Testis (tissue), 3 donors: ENCODE measurements around the gene FSTL5. TPM values are rescaled to one million over a fixed set of nuclear protein-coding genes. Genes with fewer than 3 reads are reported as not detected.

ENCODE experiments used
- DNase-seq: peaks from one replicate; pipeline ENCODE4 v3.0.0-alpha.2; 2019
- H3K27ac ChIP-seq, 2 donors: fragments of 200-600 bp; sonication (generic); one replicate each; pipeline ENCODE4 v1.5.1; 2019
- H3K27me3 ChIP-seq: fragments of 200-600 bp; sonication (generic); one replicate; pipeline ENCODE4 v1.5.1; 2019
- H3K36me3 ChIP-seq: fragments of 200-600 bp; sonication (generic); one replicate; pipeline ENCODE4 v1.5.1; 2017; ENCODE audit warnings: low read depth; ENCODE audit errors: missing control alignments
- H3K4me1 ChIP-seq: fragments of 200-600 bp; sonication (generic); one replicate; pipeline ENCODE4 v1.5.1; 2019
- H3K4me3 ChIP-seq, 2 donors: fragments of 200-600 bp; sonication (generic); one replicate each; pipeline ENCODE4 v1.5.1; 2017 to 2019
- H3K9me3 ChIP-seq: fragments of 200-600 bp; sonication (generic); one replicate; pipeline ENCODE4 v1.5.1; 2017
- CTCF ChIP-seq, 3 experiments: fragments of 450-650 bp in 2 of 3; fragments of 200-600 bp in 1 of 3; sonication (generic) in 1 of 3; IDR thresholded peaks; one replicate each; pipeline ENCODE4 v1.5.1; 2016 to 2019; ENCODE audit warnings: antibody characterized with exemption in 3 of 3, mild to moderate bottlenecking in 2 of 3, moderate library complexity in 1 of 3
- POLR2A ChIP-seq: fragments of 450-650 bp; IDR thresholded peaks from one replicate; pipeline ENCODE4 v1.6.1; 2017; ENCODE audit warnings: antibody characterized with exemption, mild to moderate bottlenecking, moderate library complexity
- WGBS, 2 donors: methylation state at CpG; one replicate each; pipeline ENCODE4 v1.1.5; 2018; 5-methylcytosine and 5-hydroxymethylcytosine counted together
- intact Hi-C: fragments of 100-400 bp; cut with DNase I; formaldehyde crosslinking; loops from one replicate; pipeline ENCODE4 v1.15.1; 2023; ENCODE audit warnings: low total_unique reads
- polyA plus RNA-seq: library from polyadenylated mRNA; stranded (reverse); fragments of 350-450 nt; fragmentation: Illumina TruSeq; extraction: RNeasy Lipid Tissue Mini Kit (QIAGEN cat#74804); gene quantifications from one replicate; pipeline ENCODE4 v1.2.3, GENCODE V29; 2014; ENCODE audit warnings: low read depth, low replicate concordance; ENCODE audit not compliant: insufficient read depth
- total RNA-seq, 2 donors: library from RNA; depleted of rRNA; stranded (reverse); fragments of >200 nt; gene quantifications; one replicate each; pipeline ENCODE4 v1.2.3, GENCODE V29; 2016

Gene FSTL5
- total and polyA plus RNA-seq, 3 donors from 2014 or later: 0.57 to 1.0 (median 0.68) TPM

- Histone ChIP-seq H3K4me1 (no peaks in the 10 kb centered on the region), H3K9me3 (no peaks in the 10 kb centered on the region), H3K27ac (no peak overlapping the region), H3K4me3 (no peak overlapping the region), H3K27me3 (no peaks in the 10 kb centered on the region), H3K36me3 (no peaks in the 10 kb centered on the region)
- 82 to 92% methylated on average over 2 of the region's 2 CpGs for WGBS, 2 donors
- TF ChIP-seq CTCF (IDR thresholded peaks at IDR 0.05) (no peak), POLR2A (no peak)
- intact Hi-C loops: no loop called here
- DNase-seq: no peak
Observed at GRCh38 chr4:162061214-162061613, 102.6 kb downstream of the FSTL5 start.

- Histone ChIP-seq H3K4me1 (no peaks in the 10 kb centered on the region), H3K36me3 (no peaks in the 10 kb centered on the region), H3K27me3 (no peaks in the 10 kb centered on the region), H3K9me3 (no peaks in the 10 kb centered on the region), H3K27ac (no peak overlapping the region), H3K4me3 (no peak overlapping the region)
- TF ChIP-seq POLR2A (no peak), CTCF (IDR thresholded peaks at IDR 0.05) (no peak)
- intact Hi-C loops: no loop called here
- no peak for DNase-seq
- WGBS, 2 donors: 73 to 79% methylated on average over 1 of the region's 1 CpG
Observed at GRCh38 chr4:162059656-162060055, 104.1 kb downstream of the FSTL5 start.

GRCh38 chr4:162056990-162057389 is 106.8 kb downstream of the FSTL5 start:
- no peaks in the 10 kb centered on the region for H3K27me3 ChIP-seq
- no peak overlapping the region for H3K4me3 ChIP-seq
- no peak for DNase-seq
- intact Hi-C loops: no loop called here
- no peaks in the 10 kb centered on the region for H3K9me3 ChIP-seq
- H3K36me3 ChIP-seq: no peaks in the 10 kb centered on the region
- WGBS, 2 donors: 37 to 40% methylated on average over 8 of the region's 8 CpGs
- TF ChIP-seq POLR2A: no peak
- TF ChIP-seq CTCF (IDR thresholded peaks at IDR 0.05): no peak
- no peaks in the 10 kb centered on the region for H3K4me1 ChIP-seq
- H3K27ac ChIP-seq: no peak overlapping the region

- intact Hi-C loops: no loop called here
- Histone ChIP-seq H3K9me3 (no peaks in the 10 kb centered on the region), H3K27me3 (no peaks in the 10 kb centered on the region), H3K27ac (no peak overlapping the region), H3K4me3 (no peak overlapping the region), H3K36me3 (no peaks in the 10 kb centered on the region), H3K4me1 (no peaks in the 10 kb centered on the region)
- TF ChIP-seq CTCF (IDR thresholded peaks at IDR 0.05): no peak
- no peak for TF ChIP-seq POLR2A
- WGBS, 2 donors: 45 to 61% methylated on average over 4 of the region's 4 CpGs
- DNase-seq: no peak
Observed at GRCh38 chr4:162046135-162046534, 117.7 kb downstream of the FSTL5 start.

GRCh38 chr4:162038112-162038511 is 125.7 kb downstream of the FSTL5 start:
- DNase-seq: no peak
- TF ChIP-seq CTCF (IDR thresholded peaks at IDR 0.05) (no peak), POLR2A (no peak)
- Histone ChIP-seq H3K27ac (no peak overlapping the region), H3K9me3 (no peaks in the 10 kb centered on the region), H3K36me3 (no peaks in the 10 kb centered on the region), H3K27me3 (no peaks in the 10 kb centered on the region), H3K4me1 (no peaks in the 10 kb centered on the region), H3K4me3 (no peak overlapping the region)
- 87 to 89% methylated on average over 3 of the region's 3 CpGs for WGBS, 2 donors
- intact Hi-C loops: no loop called here
